SK-N-SH (cell line): ENCODE measurements around the gene SPG11. TPM values are rescaled to one million over a fixed set of nuclear protein-coding genes. Genes with fewer than 3 reads are reported as not detected.
"Not testable (repeated sequence)": the region's sequence is repeated elsewhere in the genome, so short reads cannot be mapped to it uniquely, and the experiment has no call there.

ENCODE experiments used
- CTCF ChIA-PET: fragments of 300-600, 350-600 bp; formaldehyde crosslinking; extraction: SDS; loops from one replicate; lab custom pipeline; 2021; lab: Yijun Ruan, JAX
- POLR2A ChIA-PET: fragments of 350-600 bp; sonication (Branson Sonifier 250); formaldehyde crosslinking; extraction: SDS; loops from one replicate; lab custom pipeline; 2020; ENCODE audit warnings: antibody characterized with exemption, inconsistent platforms; lab: Yijun Ruan, JAX
- DNase-seq: peaks from one replicate; pipeline ENCODE4 v3.0.0; 2012
- H2AFZ ChIP-seq: fragments of 200-600 bp; sonication (generic); 2 replicates; pipeline ENCODE4 v1.8.1; 2016; ENCODE audit warnings: antibody characterized with exemption, mild to moderate bottlenecking, low read depth
- H3F3A ChIP-seq: fragments of 200-600 bp; sonication (generic); replicated peaks from 2 replicates; pipeline ENCODE3; 2016; ENCODE audit warnings: antibody characterized with exemption, mild to moderate bottlenecking; ENCODE audit not compliant: insufficient read depth
- H3K27ac ChIP-seq, 2 experiments: fragments of 200-500 bp in 1 of 2; fragments of 200-600 bp in 1 of 2; sonication (Bioruptor generic) in 1 of 2; sonication (generic), shearing (Covaris generic) in 1 of 2; 2 replicates each; pipeline versions ENCODE4 v1.5.1 to v1.6.1; 2014 to 2016; ENCODE audit warnings: low read depth in 2 of 2, inconsistent platforms in 1 of 2, low read length in 1 of 2, mild to moderate bottlenecking in 1 of 2, mixed read lengths in 1 of 2
- H3K27me3 ChIP-seq: fragments of 200-600 bp; sonication (generic), shearing (Covaris generic); 2 replicates; pipeline ENCODE4 v1.6.1; 2016; ENCODE audit warnings: mixed run types; ENCODE audit not compliant: insufficient read depth
- H3K36me3 ChIP-seq, 2 experiments: fragments of 200-500 bp in 1 of 2; fragments of 200-600 bp in 1 of 2; sonication (Bioruptor generic) in 1 of 2; sonication (generic) in 1 of 2; replicated peaks in 1 of 2; 2 replicates each; pipeline versions ENCODE3 to v1.5.1; 2014 to 2016; ENCODE audit warnings: low read length in 1 of 2, mild to moderate bottlenecking in 1 of 2; ENCODE audit not compliant: insufficient read depth in 2 of 2, control insufficient read depth in 1 of 2
- H3K4me1 ChIP-seq, 2 experiments: fragments of 200-500 bp in 1 of 2; fragments of 200-600 bp in 1 of 2; sonication (Bioruptor generic) in 1 of 2; sonication (generic), shearing (Covaris generic) in 1 of 2; 2 replicates each; pipeline versions ENCODE4 v1.5.1 to v1.6.1; 2014 to 2016; ENCODE audit warnings: low read depth in 1 of 2, low read length in 1 of 2, mixed run types in 1 of 2; ENCODE audit not compliant: insufficient read depth in 2 of 2, control insufficient read depth in 1 of 2
- H3K4me2 ChIP-seq: fragments of 200-600 bp; sonication (generic), shearing (Covaris generic); 2 replicates; pipeline ENCODE4 v1.6.1; 2017; ENCODE audit warnings: mixed run types
- H3K4me3 ChIP-seq, 2 experiments: fragments of 200-500 bp in 1 of 2; fragments of 200-600 bp in 1 of 2; sonication (Bioruptor generic) in 1 of 2; sonication (generic), shearing (Covaris generic) in 1 of 2; 2 replicates each; pipeline versions ENCODE4 v1.5.1 to v1.8.1; 2014 to 2016; ENCODE audit warnings: low read depth in 2 of 2, inconsistent platforms in 1 of 2, low read length in 1 of 2, mild to moderate bottlenecking in 1 of 2, mixed read lengths in 1 of 2, moderate library complexity in 1 of 2
- H3K79me2 ChIP-seq: fragments of 200-600 bp; sonication (generic); 2 replicates; pipeline ENCODE4 v1.8.1; 2017; ENCODE audit warnings: mild to moderate bottlenecking; ENCODE audit not compliant: insufficient read depth
- H3K9ac ChIP-seq: fragments of 200-600 bp; sonication (generic); 2 replicates; pipeline ENCODE4 v1.6.1; 2017; ENCODE audit warnings: mixed run types
- H3K9me2 ChIP-seq: fragments of 200-600 bp; sonication (generic); 2 replicates; pipeline ENCODE4 v1.6.1; 2017; ENCODE audit warnings: mixed run types
- H3K9me3 ChIP-seq: fragments of 200-600 bp; sonication (generic); 2 replicates; pipeline ENCODE4 v1.6.1; 2017; ENCODE audit warnings: mixed run types, mild to moderate bottlenecking, moderate library complexity
- H4K20me1 ChIP-seq: fragments of 200-600 bp; sonication (generic); 2 replicates; pipeline ENCODE4 v1.6.1; 2017; ENCODE audit warnings: mild to moderate bottlenecking, mixed run types; ENCODE audit not compliant: insufficient read depth
- CTCF ChIP-seq: fragments of 200-600 bp; sonication (generic); IDR thresholded peaks from 2 replicates; pipeline ENCODE4 v1.6.1; 2017; ENCODE audit warnings: antibody characterized with exemption, mild to moderate bottlenecking, moderate library complexity
- EP300 ChIP-seq, 2 experiments: IDR thresholded peaks; 2 replicates each; pipeline versions ENCODE4 v1.4.0 to v1.6.1; 2012; ENCODE audit warnings: borderline replicate concordance in 1 of 2, low read depth in 1 of 2, low read length in 1 of 2
- EZH2phosphoT487 ChIP-seq: fragments of 200-600 bp; sonication (generic); IDR thresholded peaks from 2 replicates; pipeline ENCODE4 v1.6.1; 2017; ENCODE audit warnings: low read depth, mixed run types, mild to moderate bottlenecking, antibody characterized with exemption, moderate library complexity, borderline replicate concordance
- FOSL2 ChIP-seq: IDR thresholded peaks from 2 replicates; pipeline ENCODE4 v1.4.0; 2012; ENCODE audit warnings: low read depth, mild to moderate bottlenecking, moderate library complexity, borderline replicate concordance
- FOXJ3 ChIP-seq: sonication (generic); formaldehyde crosslinking; IDR thresholded peaks from 2 replicates; pipeline ENCODE4 v1.5.1; 2020; ENCODE audit warnings: mild to moderate bottlenecking, missing genetic modification reagents
- FOXM1 ChIP-seq: IDR thresholded peaks from 2 replicates; pipeline ENCODE4 v1.4.0; 2012; ENCODE audit warnings: low read depth, mild to moderate bottlenecking
- GABPA ChIP-seq: IDR thresholded peaks from 2 replicates; pipeline ENCODE4 v1.4.0; 2012; ENCODE audit warnings: low read depth, mild to moderate bottlenecking
- RCOR1 ChIP-seq: fragments of 150-350 bp; IDR thresholded peaks from 2 replicates; pipeline ENCODE4 v1.6.1; 2017; ENCODE audit warnings: antibody characterized with exemption, low read length
- TEAD4 ChIP-seq: IDR thresholded peaks from 2 replicates; pipeline ENCODE4 v1.4.0; 2012; ENCODE audit warnings: mild to moderate bottlenecking, borderline replicate concordance; ENCODE audit not compliant: insufficient read depth
- ZBTB33 ChIP-seq: IDR thresholded peaks from 2 replicates; pipeline ENCODE4 v1.4.0; 2012; ENCODE audit warnings: low read depth, borderline replicate concordance
- WGBS: methylation state at CpG from one replicate; pipeline ENCODE4 v1.1.6; 2017; ENCODE audit warnings: low lambda C conversion rate; 5-methylcytosine and 5-hydroxymethylcytosine counted together
- polyA plus RNA-seq, 3 experiments: library from polyadenylated mRNA; depleted of rRNA; stranded (reverse); fragments of >200 nt; gene quantifications; 2 replicates each; pipeline ENCODE4 v1.2.3, GENCODE V29; 2012

SPG11 gene
- polyA plus RNA-seq, 1 of the 3 experiments (the other 2 are of a cell fraction): 36.3 TPM

- Histone ChIP-seq H3K79me2 (no peaks in the 10 kb centered on the region), H3K9ac (no peak overlapping the region), H2AFZ (no peak overlapping the region), H3K36me3 (no peaks in the 10 kb centered on the region), H3K4me3 (no peak overlapping the region), H4K20me1 (no peaks in the 10 kb centered on the region), H3K9me2 (no peaks in the 10 kb centered on the region), H3K4me2 (no peak overlapping the region), H3K27ac (no peak overlapping the region), H3K9me3 (no peaks in the 10 kb centered on the region; the same call in 1 of the 2 replicates), H3K27me3 (no peaks in the 10 kb centered on the region), H3K4me1 (no peaks in the 10 kb centered on the region), H3F3A (peaks cover 5% of the 10 kb centered on the region)
- CTCF ChIA-PET: interaction anchor here (1.1 to 11.4 kb wide), 3 partner anchors 31 to 42 kb away, joined by 3 to 117 read pairs (median 4); partner anchors contain the start of genes SPG11 and TRIM69
- POLR2A ChIA-PET: interaction anchor here (2.0 kb wide), 1 partner anchor 42 kb away, joined by 5 read pairs; the partner anchor contains the start of gene SPG11
- 86% methylated on average over 1 of the region's 1 CpG for WGBS
- TF ChIP-seq ZBTB33 (no peak), FOXM1 (no peak), FOXJ3 (CRISPR knock-in tag) (no peak), RCOR1 (no peak), CTCF (no peak), EP300 (IDR thresholded peaks at IDR 0.05; ENCODE audit: borderline replicate concordance in 1 of 2, low read depth in 1 of 2, low read length in 1 of 2) (no peak), TEAD4 (no peak), EZH2phosphoT487 (no peak), FOSL2 (no peak), GABPA (no peak)
- DNase-seq: no peak
These were observed 42.5 kb upstream of the SPG11 start for GRCh38 chr15:44705986-44706385.

- H3K9me3 ChIP-seq, H3K4me3 ChIP-seq, POLR2A ChIA-PET, H3K9me2 ChIP-seq, H3F3A ChIP-seq, H2AFZ ChIP-seq, H3K4me2 ChIP-seq, H4K20me1 ChIP-seq, H3K4me1 ChIP-seq, H3K27ac ChIP-seq, H3K36me3 ChIP-seq, CTCF ChIA-PET, DNase-seq, H3K9ac ChIP-seq, H3K27me3 ChIP-seq, H3K79me2 ChIP-seq: not testable (repeated sequence)
These were observed 37.2 kb upstream of the SPG11 start for GRCh38 chr15:44700676-44701075.
